NCI-H460 (cell line): ENCODE data around the gene DBT. TPM values are rescaled to one million over a fixed set of nuclear protein-coding genes. Genes with fewer than 3 reads are reported as not detected.
"Not testable (repeated sequence)": the region's sequence is repeated elsewhere in the genome, so short reads cannot be mapped to it uniquely, and the experiment has no call there.

ENCODE experiments used
- DNase-seq: peaks from one replicate; pipeline ENCODE4 v3.0.0-alpha.2; 2016; ENCODE audit warnings: low read depth; ENCODE audit errors: extremely low read depth
- total RNA-seq: library from RNA; depleted of rRNA; stranded (reverse); fragments of >200 nt; shearing (Covaris generic); gene quantifications from 2 replicates; pipeline ENCODE4 v1.2.3, GENCODE V29; 2014

The DBT gene
- total RNA-seq, 1 experiment from 2014 or later, result 6.7 TPM

- DNase-seq, result no peak
These were observed 3.3 kb upstream of the DBT start for GRCh38 chr1:100252901-100253300.

- DNase-seq, result no peak
These were observed 1.2 kb upstream of the DBT start for GRCh38 chr1:100250807-100251206.

- no peak for DNase-seq
These were observed 630 bp upstream of the DBT start for GRCh38 chr1:100250264-100250663.

- no peak for DNase-seq
These were observed 488 bp downstream of the DBT start for GRCh38 chr1:100249155-100249536.

GRCh38 chr1:100246738-100247137, 2.9 kb downstream of the DBT start:
- DNase-seq, result no peak

GRCh38 chr1:100240631-100241030, 9.0 kb downstream of the DBT start:
- no peak for DNase-seq

- DNase-seq, result no peak
These were observed 9.7 kb downstream of the DBT start for GRCh38 chr1:100239961-100240360.

- DNase-seq, result no peak
These were observed 12.5 kb downstream of the DBT start for GRCh38 chr1:100237091-100237490.

- no peak for DNase-seq
These were observed 15.2 kb downstream of the DBT start for GRCh38 chr1:100234432-100234831.

- DNase-seq, result not testable (repeated sequence)
These were observed 16.1 kb downstream of the DBT start for GRCh38 chr1:100233566-100233965.

GRCh38 chr1:100232156-100232555, 17.5 kb downstream of the DBT start:
- DNase-seq, result no peak

GRCh38 chr1:100231721-100232120, 17.9 kb downstream of the DBT start:
- DNase-seq, result no peak

GRCh38 chr1:100230765-100231164, 18.9 kb downstream of the DBT start:
- no peak for DNase-seq

- no peak for DNase-seq
These were observed 19.8 kb downstream of the DBT start for GRCh38 chr1:100229681-100230443.

- DNase-seq, result no peak
These were observed 27.2 kb downstream of the DBT start for GRCh38 chr1:100222428-100222827.

- DNase-seq, result no peak
These were observed 29.8 kb downstream of the DBT start for GRCh38 chr1:100219883-100220282.

- no peak for DNase-seq
These were observed 30.2 kb downstream of the DBT start for GRCh38 chr1:100219457-100219856.

GRCh38 chr1:100217834-100218233, 31.8 kb downstream of the DBT start:
- no peak for DNase-seq

- DNase-seq, result no peak
These were observed 34.5 kb downstream of the DBT start for GRCh38 chr1:100215101-100215500.

GRCh38 chr1:100213141-100213540, 36.5 kb downstream of the DBT start:
- no peak for DNase-seq

GRCh38 chr1:100206301-100206700, 43.3 kb downstream of the DBT start:
- DNase-seq, result no peak

- not testable (repeated sequence) for DNase-seq
These were observed 44.0 kb downstream of the DBT start for GRCh38 chr1:100205593-100205992.

GRCh38 chr1:100205103-100205502, 44.5 kb downstream of the DBT start:
- not testable (repeated sequence) for DNase-seq
